ENCODE data around the gene SPTBN2.
"Not testable (repeated sequence)": the region's sequence is repeated elsewhere in the genome, so short reads cannot be mapped to it uniquely, and the experiment has no call there.

The SPTBN2 gene

GRCh38 chr11:66643745-66644437 lies 85.1 kb downstream of the SPTBN2 start:
- Histone ChIP-seq H3K27ac (ENCODE audit: low read depth, low read length) (no peak overlapping the region), H3K4me3 (ENCODE audit: low read depth in 1 of 2, low read length in 2 of 2) (peak overlapping the region in 1 of 2 donors; percentile 3), H3K36me3 (ENCODE audit: insufficient read depth, low read length) (peaks cover 82% of the 10 kb centered on the region), H3K4me1 (ENCODE audit: insufficient read depth, low read length) (peaks cover 85% of the 10 kb centered on the region), H3K9me3 (ENCODE audit: low read length) (no peaks in the 10 kb centered on the region), H3K27me3 (ENCODE audit: control insufficient read depth in 1 of 2, insufficient read depth in 2 of 2, low read length in 2 of 2) (no peaks in the 10 kb centered on the region), H3K9ac (ENCODE audit: low read length) (no peak overlapping the region)

GRCh38 chr11:66641834-66642233 lies 87.2 kb downstream of the SPTBN2 start:
- peaks cover 70% of the 10 kb centered on the region for H3K36me3 ChIP-seq (ENCODE audit: insufficient read depth, low read length)
- H3K9ac ChIP-seq (ENCODE audit: low read length), result no peak overlapping the region
- H3K4me1 ChIP-seq (ENCODE audit: insufficient read depth, low read length), result peaks cover 89% of the 10 kb centered on the region
- peak overlapping the region in 1 of 2 donors; percentile 24 for H3K4me3 ChIP-seq (ENCODE audit: low read depth in 1 of 2, low read length in 2 of 2)
- H3K27me3 ChIP-seq (ENCODE audit: control insufficient read depth in 1 of 2, insufficient read depth in 2 of 2, low read length in 2 of 2), result no peaks in the 10 kb centered on the region
- H3K9me3 ChIP-seq (ENCODE audit: low read length), result no peaks in the 10 kb centered on the region
- no peak overlapping the region for H3K27ac ChIP-seq (ENCODE audit: low read depth, low read length)

- Histone ChIP-seq H3K36me3 (ENCODE audit: insufficient read depth, low read length) (peaks cover 50% of the 10 kb centered on the region), H3K4me1 (ENCODE audit: insufficient read depth, low read length) (peaks cover 76% of the 10 kb centered on the region), H3K4me3 (ENCODE audit: low read depth in 1 of 2, low read length in 2 of 2) (peak overlapping the region in 1 of 2 donors; percentile 98)
- H3K27me3 ChIP-seq (ENCODE audit: control insufficient read depth in 1 of 2, insufficient read depth in 2 of 2, low read length in 2 of 2); H3K27ac ChIP-seq (ENCODE audit: low read depth, low read length); H3K9me3 ChIP-seq (ENCODE audit: low read length); H3K9ac ChIP-seq (ENCODE audit: low read length): not testable (repeated sequence)
Observed at GRCh38 chr11:66639814-66640340, 89.1 kb downstream of the SPTBN2 start.

GRCh38 chr11:66639066-66639813 lies 89.8 kb downstream of the SPTBN2 start:
- Histone ChIP-seq H3K9ac (ENCODE audit: low read length) (peak overlapping the region; percentile 81), H3K4me1 (ENCODE audit: insufficient read depth, low read length) (peaks cover 70% of the 10 kb centered on the region)

GRCh38 chr11:66638177-66639065 lies 90.6 kb downstream of the SPTBN2 start, which contains the start of gene RBM4:
TSS of gene RBM4 (plus strand) at chr11:66638703. CDS start at chr11:66639712, 1,009 bp downstream.
- no peaks in the 10 kb centered on the region for H3K9me3 ChIP-seq (ENCODE audit: low read length)
- peak within 1 kb of the TSS; percentile 47 to 98 for H3K4me3 ChIP-seq (ENCODE audit: low read depth in 1 of 2, low read length in 2 of 2)
- peaks cover 35% of the 10 kb centered on the region for H3K36me3 ChIP-seq (ENCODE audit: insufficient read depth, low read length)
- peak within 1 kb of the TSS; percentile 84 for H3K27ac ChIP-seq (ENCODE audit: low read depth, low read length)
- H3K27me3 ChIP-seq (ENCODE audit: control insufficient read depth in 1 of 2, insufficient read depth in 2 of 2, low read length in 2 of 2), result no peaks in the 10 kb centered on the region
- peaks cover 61% of the 10 kb centered on the region for H3K4me1 ChIP-seq (ENCODE audit: insufficient read depth, low read length)
- H3K9ac ChIP-seq (ENCODE audit: low read length), result peak within 1 kb of the TSS; percentile 81

More at GRCh38 chr11:66639066-66639813, 89.8 kb downstream of the SPTBN2 start:
- H3K9me3 ChIP-seq (ENCODE audit: low read length), result no peaks in the 10 kb centered on the region
- H3K27ac ChIP-seq (ENCODE audit: low read depth, low read length), result peak overlapping the region; percentile 84
- peaks cover 44% of the 10 kb centered on the region for H3K36me3 ChIP-seq (ENCODE audit: insufficient read depth, low read length)
- no peaks in the 10 kb centered on the region for H3K27me3 ChIP-seq (ENCODE audit: control insufficient read depth in 1 of 2, insufficient read depth in 2 of 2, low read length in 2 of 2)
- peak overlapping the region; percentile 43 to 98 for H3K4me3 ChIP-seq (ENCODE audit: low read depth in 1 of 2, low read length in 2 of 2)

GRCh38 chr11:66637557-66638176 lies 91.3 kb downstream of the SPTBN2 start:
- H3K27ac ChIP-seq (ENCODE audit: low read depth, low read length), result peak overlapping the region; percentile 44
- peaks cover 28% of the 10 kb centered on the region for H3K36me3 ChIP-seq (ENCODE audit: insufficient read depth, low read length)
- H3K4me3 ChIP-seq (ENCODE audit: low read depth in 1 of 2, low read length in 2 of 2), result peak overlapping the region; percentile 47 to 98
- peaks cover 54% of the 10 kb centered on the region for H3K4me1 ChIP-seq (ENCODE audit: insufficient read depth, low read length)
- no peaks in the 10 kb centered on the region for H3K9me3 ChIP-seq (ENCODE audit: low read length)
- no peaks in the 10 kb centered on the region for H3K27me3 ChIP-seq (ENCODE audit: control insufficient read depth in 1 of 2, insufficient read depth in 2 of 2, low read length in 2 of 2)
- peak overlapping the region; percentile 33 for H3K9ac ChIP-seq (ENCODE audit: low read length)

GRCh38 chr11:66636411-66636810 lies 92.6 kb downstream of the SPTBN2 start:
- H3K4me1 ChIP-seq (ENCODE audit: insufficient read depth, low read length), result peaks cover 51% of the 10 kb centered on the region
- no peak overlapping the region for H3K27ac ChIP-seq (ENCODE audit: low read depth, low read length)
- H3K27me3 ChIP-seq (ENCODE audit: control insufficient read depth in 1 of 2, insufficient read depth in 2 of 2, low read length in 2 of 2), result no peaks in the 10 kb centered on the region
- peaks cover 17% of the 10 kb centered on the region for H3K36me3 ChIP-seq (ENCODE audit: insufficient read depth, low read length)
- H3K4me3 ChIP-seq (ENCODE audit: low read depth in 1 of 2, low read length in 2 of 2), result no peak overlapping the region
- H3K9me3 ChIP-seq (ENCODE audit: low read length), result no peaks in the 10 kb centered on the region
- no peak overlapping the region for H3K9ac ChIP-seq (ENCODE audit: low read length)
